Astrocyte (in vitro differentiated cells and primary cell): ENCODE measurements around the gene DLG1. TPM values are rescaled to one million over a fixed set of nuclear protein-coding genes. Genes with fewer than 3 reads are reported as not detected.

ENCODE experiments used
- DNase-seq: peaks from one replicate; pipeline ENCODE4 v3.0.0-alpha.2; 2010; ENCODE audit warnings: low read depth
- FAIRE-seq: peaks from 2 replicates; lab custom pipeline; 2011; peaks lifted over from hg19 to GRCh38; lab: Jason Lieb, UNC
- H2AFZ ChIP-seq: 2 replicates; pipeline ENCODE4 v1.6.0; 2012; ENCODE audit warnings: low read depth, low read length, inconsistent platforms
- H3K27ac ChIP-seq: 2 replicates; pipeline ENCODE4 v1.5.1; 2011; ENCODE audit warnings: low read depth, low read length, inconsistent platforms
- H3K27me3 ChIP-seq: 2 replicates; pipeline ENCODE4 v1.6.0; 2011; ENCODE audit warnings: low read length, inconsistent platforms; ENCODE audit not compliant: insufficient read depth
- H3K36me3 ChIP-seq: 2 replicates; pipeline ENCODE4 v1.5.1; 2011; ENCODE audit warnings: low read length, inconsistent platforms; ENCODE audit not compliant: insufficient read depth
- H3K4me1 ChIP-seq: 2 replicates; pipeline ENCODE4 v1.5.1; 2011; ENCODE audit warnings: low read length, inconsistent platforms; ENCODE audit not compliant: insufficient read depth
- H3K4me2 ChIP-seq: 2 replicates; pipeline ENCODE4 v1.6.0; 2012; ENCODE audit warnings: low read length, inconsistent platforms
- H3K4me3 ChIP-seq: 2 replicates; pipeline ENCODE4 v1.5.1; 2011; ENCODE audit warnings: low read depth, mild to moderate bottlenecking, low read length, inconsistent platforms; ENCODE audit not compliant: insufficient read depth
- H3K79me2 ChIP-seq: 2 replicates; pipeline ENCODE4 v1.6.0; 2012; ENCODE audit warnings: mild to moderate bottlenecking, low read length, inconsistent platforms; ENCODE audit not compliant: insufficient read depth
- H3K9ac ChIP-seq: 2 replicates; pipeline ENCODE4 v1.6.0; 2012; ENCODE audit warnings: mild to moderate bottlenecking, low read length, inconsistent platforms
- H3K9me3 ChIP-seq: 2 replicates; pipeline ENCODE4 v1.5.1; 2012; ENCODE audit warnings: low read depth, mild to moderate bottlenecking, low read length, inconsistent platforms; ENCODE audit not compliant: insufficient read depth
- H4K20me1 ChIP-seq: 2 replicates; pipeline ENCODE4 v1.6.0; 2012; ENCODE audit warnings: low read length, inconsistent platforms; ENCODE audit not compliant: insufficient read depth
- H3K27ac Mint-ChIP-seq: one replicate; pipeline ENCODE4 v1.8.0; 2021; ENCODE audit warnings: mild to moderate bottlenecking, mixed read lengths; ENCODE audit not compliant: unreplicated experiment
- H3K27me3 Mint-ChIP-seq: one replicate; pipeline ENCODE4 v1.8.0; 2021; ENCODE audit warnings: low read depth, mixed read lengths; ENCODE audit not compliant: unreplicated experiment
- H3K36me3 Mint-ChIP-seq: one replicate; pipeline ENCODE4 v1.8.0; 2021; ENCODE audit warnings: low read depth, mixed read lengths; ENCODE audit not compliant: unreplicated experiment
- H3K4me1 Mint-ChIP-seq: one replicate; pipeline ENCODE4 v1.8.0; 2021; ENCODE audit warnings: low read depth, mixed read lengths; ENCODE audit not compliant: unreplicated experiment
- H3K4me3 Mint-ChIP-seq: one replicate; pipeline ENCODE4 v1.8.0; 2021; ENCODE audit warnings: mild to moderate bottlenecking, moderate library complexity, mixed read lengths; ENCODE audit not compliant: unreplicated experiment
- H3K9me3 Mint-ChIP-seq: one replicate; pipeline ENCODE4 v1.8.0; 2021; ENCODE audit warnings: mild to moderate bottlenecking, mixed read lengths; ENCODE audit not compliant: unreplicated experiment
- CTCF ChIP-seq: IDR thresholded peaks from 2 replicates; pipeline ENCODE4 v1.5.1; 2011; ENCODE audit warnings: low read depth, mild to moderate bottlenecking, inconsistent platforms, low read length, moderate library complexity; ENCODE audit not compliant: insufficient read depth
- EZH2 ChIP-seq: IDR thresholded peaks from 2 replicates; pipeline ENCODE4 v1.6.1; 2012; ENCODE audit warnings: mild to moderate bottlenecking, low read length, inconsistent platforms; ENCODE audit not compliant: insufficient read depth
- total RNA-seq: library from RNA; stranded (reverse); gene quantifications from 2 replicates; pipeline ENCODE4 v1.2.1, GENCODE V29; 2021

The DLG1 gene
- total RNA-seq, 1 donor from 2014 or later, result 210 TPM

- DNase-seq, result no peak
- no peak overlapping the region for H3K4me2 ChIP-seq
- no peak overlapping the region for H3K27ac ChIP-seq
- Mint-ChIP-seq H3K9me3 (peaks cover 6% of the 10 kb centered on the region), H3K27ac (no peak overlapping the region), H3K4me3 (no peak overlapping the region), H3K36me3 (no peaks in the 10 kb centered on the region), H3K27me3 (no peaks in the 10 kb centered on the region), H3K4me1 (peaks cover 31% of the 10 kb centered on the region)
- H3K9ac ChIP-seq, result no peak overlapping the region
- H3K79me2 ChIP-seq, result no peaks in the 10 kb centered on the region
- H2AFZ ChIP-seq, result no peak overlapping the region
- no peak for FAIRE-seq
- no peaks in the 10 kb centered on the region for H4K20me1 ChIP-seq
- peaks cover 31% of the 10 kb centered on the region for H3K4me1 ChIP-seq
- H3K9me3 ChIP-seq, result peaks cover 3% of the 10 kb centered on the region
- no peaks in the 10 kb centered on the region for H3K36me3 ChIP-seq
- no peak for TF ChIP-seq EZH2
- no peak for TF ChIP-seq CTCF
- no peaks in the 10 kb centered on the region for H3K27me3 ChIP-seq
- no peak overlapping the region for H3K4me3 ChIP-seq
Measured at GRCh38 chr3:197312431-197312830, 14.0 kb upstream of the DLG1 start.

GRCh38 chr3:197311591-197311990, 13.2 kb upstream of the DLG1 start:
- H3K27ac Mint-ChIP-seq, result peak overlapping the region; percentile 16
- TF ChIP-seq EZH2, result no peak
- TF ChIP-seq CTCF, result no peak

GRCh38 chr3:197309528-197310361, 11.3 kb upstream of the DLG1 start:
- Mint-ChIP-seq H3K36me3 (no peaks in the 10 kb centered on the region), H3K4me3 (peak overlapping the region; percentile 47), H3K9me3 (peaks cover 6% of the 10 kb centered on the region), H3K4me1 (peaks cover 45% of the 10 kb centered on the region), H3K27me3 (no peaks in the 10 kb centered on the region), H3K27ac (peak overlapping the region; percentile 99)
- no peaks in the 10 kb centered on the region for H3K27me3 ChIP-seq
- H3K27ac ChIP-seq, result peak overlapping the region; percentile 99
- H3K4me3 ChIP-seq, result no peak overlapping the region
- peaks cover 44% of the 10 kb centered on the region for H3K4me1 ChIP-seq
- H4K20me1 ChIP-seq, result no peaks in the 10 kb centered on the region
- peak overlapping the region; percentile 76 for H3K4me2 ChIP-seq
- H3K9ac ChIP-seq, result peak overlapping the region; percentile 79
- H2AFZ ChIP-seq, result no peak overlapping the region
- peaks cover 3% of the 10 kb centered on the region for H3K9me3 ChIP-seq
- peak; percentile 95 for DNase-seq
- FAIRE-seq, result peak; percentile 91
- H3K79me2 ChIP-seq, result no peaks in the 10 kb centered on the region
- TF ChIP-seq EZH2 (no peak), CTCF (no peak)
- H3K36me3 ChIP-seq, result no peaks in the 10 kb centered on the region

More at GRCh38 chr3:197311591-197311990, 13.2 kb upstream of the DLG1 start:
- Mint-ChIP-seq H3K27me3 (no peaks in the 10 kb centered on the region), H3K4me1 (peaks cover 35% of the 10 kb centered on the region), H3K36me3 (no peaks in the 10 kb centered on the region), H3K4me3 (no peak overlapping the region), H3K9me3 (peaks cover 6% of the 10 kb centered on the region)
- Histone ChIP-seq H3K4me1 (peaks cover 33% of the 10 kb centered on the region), H3K36me3 (no peaks in the 10 kb centered on the region), H3K27ac (peak overlapping the region; percentile 11), H3K79me2 (no peaks in the 10 kb centered on the region), H3K4me2 (no peak overlapping the region), H3K9me3 (peaks cover 3% of the 10 kb centered on the region), H3K4me3 (no peak overlapping the region), H4K20me1 (no peaks in the 10 kb centered on the region), H2AFZ (peak overlapping the region; percentile 28), H3K9ac (no peak overlapping the region), H3K27me3 (no peaks in the 10 kb centered on the region)
- FAIRE-seq, result no peak
- DNase-seq, result no peak
